ENCODE results near the gene ZNF483.

GRCh38 chr9:111603041-111603440 is 78.1 kb downstream of the ZNF483 start:
- TF ChIP-seq SPI1 (IDR thresholded peaks at IDR 0.05; ENCODE audit: low read depth, low read length) = no peak
- TF ChIP-seq POLR2AphosphoS5 (IDR thresholded peaks at IDR 0.05; ENCODE audit: low read depth, low read length) = no peak
- no peak for TF ChIP-seq POLR2A (IDR thresholded peaks at IDR 0.05; ENCODE audit: low read depth, low read length)
- no peak for TF ChIP-seq POU2F2 (IDR thresholded peaks at IDR 0.05; ENCODE audit: low read depth, low read length)
- no peak for TF ChIP-seq TAF1 (IDR thresholded peaks at IDR 0.05; ENCODE audit: low read depth, low read length)

All from GM12891 (cell line).